Stomach (tissue), 4 donors: Measurements from ENCODE around the gene STMP1.

Experiments used
- EP300 ChIP-seq: sonication (generic); formaldehyde crosslinking; IDR thresholded peaks from one replicate; pipeline ENCODE4 v1.6.1; 2017; ENCODE audit warnings: antibody characterized with exemption
- POLR2A ChIP-seq, 4 donors: fragments of 450-650 bp; IDR thresholded peaks; one replicate each; pipeline ENCODE4 v1.6.1; 2016; ENCODE audit warnings: antibody characterized with exemption in 4 of 4, control low read depth in 2 of 4, mild to moderate bottlenecking in 1 of 4, moderate library complexity in 1 of 4
- POLR2AphosphoS5 ChIP-seq, 3 donors: sonication (generic); formaldehyde crosslinking; IDR thresholded peaks; one replicate each; pipeline ENCODE4 v1.6.1; 2016; ENCODE audit warnings: antibody characterized with exemption in 3 of 3
- TF ChIP-seq, protein P1 (sequence below), 7 experiments: fragments of 450-650 bp in 4 of 7; fragments of 200-600 bp in 3 of 7; sonication (generic) in 3 of 7; IDR thresholded peaks; one replicate each; pipeline ENCODE4 v1.5.1; 2016 to 2019; ENCODE audit warnings: antibody characterized with exemption in 7 of 7, control low read depth in 2 of 7, mild to moderate bottlenecking in 1 of 7

DNA sequence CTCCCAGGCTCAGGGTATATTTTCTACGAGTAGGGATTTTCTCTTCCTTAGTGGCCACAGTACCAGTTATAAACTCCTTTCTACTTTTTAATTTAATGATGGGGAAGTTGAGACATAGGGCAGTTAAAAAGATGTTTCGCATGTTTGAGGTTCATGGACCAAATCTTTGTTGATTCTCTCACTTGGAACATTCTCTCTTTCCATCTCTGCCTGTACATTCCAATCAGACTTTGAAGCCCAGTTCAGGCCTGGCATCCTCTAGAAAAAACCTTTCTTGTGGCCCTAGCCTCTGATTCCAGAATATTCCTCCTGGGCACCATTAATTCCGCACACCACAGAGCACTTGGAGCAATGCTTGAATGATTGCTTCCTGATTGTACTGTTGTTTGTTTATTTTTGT is 47.2 kb downstream of the STMP1 start:
- TF ChIP-seq, protein P1, sequence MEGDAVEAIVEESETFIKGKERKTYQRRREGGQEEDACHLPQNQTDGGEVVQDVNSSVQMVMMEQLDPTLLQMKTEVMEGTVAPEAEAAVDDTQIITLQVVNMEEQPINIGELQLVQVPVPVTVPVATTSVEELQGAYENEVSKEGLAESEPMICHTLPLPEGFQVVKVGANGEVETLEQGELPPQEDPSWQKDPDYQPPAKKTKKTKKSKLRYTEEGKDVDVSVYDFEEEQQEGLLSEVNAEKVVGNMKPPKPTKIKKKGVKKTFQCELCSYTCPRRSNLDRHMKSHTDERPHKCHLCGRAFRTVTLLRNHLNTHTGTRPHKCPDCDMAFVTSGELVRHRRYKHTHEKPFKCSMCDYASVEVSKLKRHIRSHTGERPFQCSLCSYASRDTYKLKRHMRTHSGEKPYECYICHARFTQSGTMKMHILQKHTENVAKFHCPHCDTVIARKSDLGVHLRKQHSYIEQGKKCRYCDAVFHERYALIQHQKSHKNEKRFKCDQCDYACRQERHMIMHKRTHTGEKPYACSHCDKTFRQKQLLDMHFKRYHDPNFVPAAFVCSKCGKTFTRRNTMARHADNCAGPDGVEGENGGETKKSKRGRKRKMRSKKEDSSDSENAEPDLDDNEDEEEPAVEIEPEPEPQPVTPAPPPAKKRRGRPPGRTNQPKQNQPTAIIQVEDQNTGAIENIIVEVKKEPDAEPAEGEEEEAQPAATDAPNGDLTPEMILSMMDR (IDR thresholded peaks at IDR 0.05), result no peak
- no peak for TF ChIP-seq POLR2A (IDR thresholded peaks at IDR 0.05)
- TF ChIP-seq POLR2AphosphoS5 (IDR thresholded peaks at IDR 0.05), result no peak
- no peak for TF ChIP-seq EP300
